MM.1S (cell line): Measurements from ENCODE around the gene FRMD4B.

Experiments used
- DNase-seq: peaks from one replicate; pipeline ENCODE4 v3.0.0-alpha.2; 2015
- H2AFZ ChIP-seq: fragments of 300-600 bp; sonication (generic); 2 replicates; pipeline ENCODE4 v1.6.0; 2016; ENCODE audit warnings: antibody characterized with exemption, low read length
- H3F3A ChIP-seq: fragments of 300-600 bp; sonication (generic); 2 replicates; pipeline ENCODE4 v1.6.1; 2016; ENCODE audit warnings: mild to moderate bottlenecking, antibody characterized with exemption, low read length, moderate library complexity, mixed read lengths; ENCODE audit not compliant: insufficient read depth
- H3K27ac ChIP-seq: fragments of 300-600 bp; sonication (generic); 2 replicates; pipeline ENCODE4 v1.5.1; 2016; ENCODE audit warnings: mild to moderate bottlenecking, low read length
- H3K27me3 ChIP-seq: fragments of 300-600 bp; sonication (generic); replicated peaks from 2 replicates; pipeline ENCODE4 v1.6.0; 2016; ENCODE audit warnings: low read length; ENCODE audit not compliant: insufficient read depth
- H3K36me3 ChIP-seq: fragments of 300-600 bp; sonication (generic); replicated peaks from 2 replicates; pipeline ENCODE4 v1.6.1; 2016; ENCODE audit warnings: mild to moderate bottlenecking, low read length, mixed read lengths; ENCODE audit not compliant: insufficient read depth
- H3K4me1 ChIP-seq: fragments of 300-600 bp; sonication (generic); 2 replicates; pipeline ENCODE4 v1.6.1; 2016; ENCODE audit warnings: low read length, mixed read lengths
- H3K4me2 ChIP-seq: fragments of 300-600 bp; sonication (generic); 2 replicates; pipeline ENCODE4 v1.6.0; 2016; ENCODE audit warnings: low read depth, low read length
- H3K4me3 ChIP-seq: fragments of 300-600 bp; sonication (generic); 2 replicates; pipeline ENCODE4 v1.5.1; 2016; ENCODE audit warnings: low read length, mixed read lengths
- H3K79me2 ChIP-seq: fragments of 300-600 bp; sonication (generic); 2 replicates; pipeline ENCODE4 v1.6.1; 2016; ENCODE audit warnings: mixed run types, low read length, mixed read lengths
- H3K9ac ChIP-seq: fragments of 300-600 bp; sonication (generic); 2 replicates; pipeline ENCODE4 v1.6.1; 2016; ENCODE audit warnings: low read length, mixed read lengths
- H3K9me2 ChIP-seq: fragments of 300-600 bp; sonication (generic); replicated peaks from 2 replicates; pipeline ENCODE4 v1.6.1; 2016; ENCODE audit warnings: mild to moderate bottlenecking, low read length, mixed read lengths; ENCODE audit not compliant: insufficient read depth
- H3K9me3 ChIP-seq: fragments of 300-600 bp; sonication (generic); replicated peaks from 2 replicates; pipeline ENCODE4 v1.6.1; 2016; ENCODE audit warnings: mild to moderate bottlenecking, low read length, mixed read lengths; ENCODE audit not compliant: insufficient read depth
- H4K20me1 ChIP-seq: fragments of 300-600 bp; sonication (generic); 2 replicates; pipeline ENCODE4 v1.6.1; 2016; ENCODE audit warnings: mild to moderate bottlenecking, low read length, moderate library complexity, mixed read lengths; ENCODE audit not compliant: insufficient read depth
- EZH2 ChIP-seq: fragments of 300-600 bp; sonication (generic); optimal IDR thresholded peaks from 2 replicates; pipeline ENCODE3; 2017; ENCODE audit warnings: low read depth, mild to moderate bottlenecking, antibody characterized with exemption, low read length, mixed read lengths
- EZH2phosphoT487 ChIP-seq: fragments of 300-600 bp; sonication (generic); IDR thresholded peaks from 2 replicates; pipeline ENCODE4 v1.6.1; 2018; ENCODE audit warnings: antibody characterized with exemption, low read length
- TF ChIP-seq, protein P1 (sequence below): fragments of 300-600 bp; sonication (generic); IDR thresholded peaks from 2 replicates; pipeline ENCODE4 v1.5.1; 2016; ENCODE audit warnings: antibody characterized with exemption, low read length, mixed read lengths

FRMD4B gene

GRCh38 chr3:69420781-69421520 is 35.1 kb upstream of the FRMD4B start:
- Histone ChIP-seq H3K4me2 (no peak overlapping the region), H3K79me2 (no peaks in the 10 kb centered on the region), H3F3A (no peaks in the 10 kb centered on the region), H4K20me1 (no peaks in the 10 kb centered on the region), H3K9me3 (no peaks in the 10 kb centered on the region), H3K4me1 (no peaks in the 10 kb centered on the region), H3K27me3 (no peaks in the 10 kb centered on the region), H2AFZ (no peak overlapping the region), H3K27ac (no peak overlapping the region), H3K36me3 (no peaks in the 10 kb centered on the region), H3K9ac (no peak overlapping the region), H3K4me3 (no peak overlapping the region), H3K9me2 (no peaks in the 10 kb centered on the region)
- DNase-seq, result no peak
- TF ChIP-seq, protein P1, sequence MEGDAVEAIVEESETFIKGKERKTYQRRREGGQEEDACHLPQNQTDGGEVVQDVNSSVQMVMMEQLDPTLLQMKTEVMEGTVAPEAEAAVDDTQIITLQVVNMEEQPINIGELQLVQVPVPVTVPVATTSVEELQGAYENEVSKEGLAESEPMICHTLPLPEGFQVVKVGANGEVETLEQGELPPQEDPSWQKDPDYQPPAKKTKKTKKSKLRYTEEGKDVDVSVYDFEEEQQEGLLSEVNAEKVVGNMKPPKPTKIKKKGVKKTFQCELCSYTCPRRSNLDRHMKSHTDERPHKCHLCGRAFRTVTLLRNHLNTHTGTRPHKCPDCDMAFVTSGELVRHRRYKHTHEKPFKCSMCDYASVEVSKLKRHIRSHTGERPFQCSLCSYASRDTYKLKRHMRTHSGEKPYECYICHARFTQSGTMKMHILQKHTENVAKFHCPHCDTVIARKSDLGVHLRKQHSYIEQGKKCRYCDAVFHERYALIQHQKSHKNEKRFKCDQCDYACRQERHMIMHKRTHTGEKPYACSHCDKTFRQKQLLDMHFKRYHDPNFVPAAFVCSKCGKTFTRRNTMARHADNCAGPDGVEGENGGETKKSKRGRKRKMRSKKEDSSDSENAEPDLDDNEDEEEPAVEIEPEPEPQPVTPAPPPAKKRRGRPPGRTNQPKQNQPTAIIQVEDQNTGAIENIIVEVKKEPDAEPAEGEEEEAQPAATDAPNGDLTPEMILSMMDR, result no peak
- TF ChIP-seq EZH2phosphoT487 (no peak), EZH2 (no peak)

DNA sequence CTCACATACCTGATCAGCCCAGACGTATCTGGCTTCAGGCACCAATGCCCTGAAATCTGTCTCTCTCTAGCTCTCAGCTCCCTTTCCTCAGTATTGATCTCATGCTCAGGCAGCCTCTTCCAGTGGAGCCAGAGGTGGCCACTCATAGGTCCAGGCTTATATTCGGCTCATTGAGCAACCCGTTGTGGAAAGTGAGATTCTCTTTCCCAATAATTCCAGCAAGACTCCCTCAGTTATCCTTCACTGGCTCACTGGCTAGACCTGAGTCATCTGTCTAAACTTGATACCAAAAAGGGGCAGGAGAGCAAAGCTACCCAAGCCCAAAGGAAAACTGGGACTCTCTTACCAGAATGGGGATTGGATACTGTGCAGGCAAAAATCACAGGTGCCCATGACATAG is 33.4 kb upstream of the FRMD4B start:
- no peak overlapping the region for H3K4me2 ChIP-seq
- H2AFZ ChIP-seq, result no peak overlapping the region
- no peak overlapping the region for H3K9ac ChIP-seq
- H3K4me1 ChIP-seq, result no peaks in the 10 kb centered on the region
- no peak for DNase-seq
- no peak overlapping the region for H3K27ac ChIP-seq
- no peaks in the 10 kb centered on the region for H3K79me2 ChIP-seq
- H3K27me3 ChIP-seq, result no peaks in the 10 kb centered on the region
- H3K9me3 ChIP-seq, result no peaks in the 10 kb centered on the region
- H3F3A ChIP-seq, result no peaks in the 10 kb centered on the region
- no peaks in the 10 kb centered on the region for H4K20me1 ChIP-seq
- H3K9me2 ChIP-seq, result no peaks in the 10 kb centered on the region
- H3K4me3 ChIP-seq, result no peak overlapping the region
- H3K36me3 ChIP-seq, result no peaks in the 10 kb centered on the region
- TF ChIP-seq EZH2 (no peak), EZH2phosphoT487 (no peak)
- TF ChIP-seq, protein P1, result no peak

DNA sequence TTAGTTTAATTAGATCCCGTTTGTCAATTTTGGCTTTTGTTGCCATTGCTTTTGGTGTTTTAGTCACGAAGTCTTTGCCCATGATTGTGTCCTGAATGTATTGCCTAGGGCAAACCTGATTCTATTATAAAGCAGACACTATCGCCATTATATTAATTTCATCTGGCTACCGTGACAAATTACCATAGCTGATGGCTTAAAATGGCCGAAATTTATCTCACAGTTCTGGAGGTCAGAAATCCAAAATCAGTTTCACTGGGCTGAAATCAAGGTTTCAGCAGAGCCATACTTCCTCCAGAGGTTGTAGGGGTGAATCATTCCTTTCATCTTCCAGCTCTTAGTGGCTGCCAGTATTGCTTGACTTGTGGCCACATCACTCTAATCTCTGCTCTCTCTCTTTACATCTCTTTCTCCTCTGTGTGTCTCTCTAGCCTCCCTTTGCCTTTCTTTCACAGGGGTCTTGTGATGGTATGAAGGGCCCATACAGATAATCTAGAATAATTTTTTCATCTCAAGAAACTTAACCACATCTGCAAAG is 31.7 kb upstream of the FRMD4B start:
- no peak for DNase-seq
- Histone ChIP-seq H3K9me3 (no peaks in the 10 kb centered on the region), H3K4me3 (no peak overlapping the region), H3K27ac (no peak overlapping the region), H3K4me1 (no peaks in the 10 kb centered on the region), H4K20me1 (no peaks in the 10 kb centered on the region), H3F3A (no peaks in the 10 kb centered on the region), H2AFZ (no peak overlapping the region), H3K79me2 (no peaks in the 10 kb centered on the region), H3K9ac (no peak overlapping the region), H3K36me3 (no peaks in the 10 kb centered on the region), H3K9me2 (no peaks in the 10 kb centered on the region), H3K4me2 (no peak overlapping the region), H3K27me3 (no peaks in the 10 kb centered on the region)
- TF ChIP-seq EZH2phosphoT487, result no peak
- TF ChIP-seq, protein P1, result no peak
- TF ChIP-seq EZH2, result no peak
